HG03460 (cell line): Measurements from ENCODE around the gene DDX20.
"Not testable (repeated sequence)": the region's sequence is repeated elsewhere in the genome, so short reads cannot be mapped to it uniquely, and the experiment has no call there.

ENCODE experiments used
- ATAC-seq: cut with Tn5 transposase; IDR thresholded peaks from one replicate; pipeline ENCODE4 v1.9.1; 2021; ENCODE audit not compliant: unreplicated experiment

Gene DDX20

GRCh38 chr1:111786669-111787207 lies 31.0 kb downstream of the DDX20 start:
- ATAC-seq, result no peak

GRCh38 chr1:111789142-111789541 lies 33.4 kb downstream of the DDX20 start:
- no peak for ATAC-seq

- ATAC-seq, result no peak
Measured at GRCh38 chr1:111789666-111790316, 34.1 kb downstream of the DDX20 start.

GRCh38 chr1:111791776-111792175 lies 36.1 kb downstream of the DDX20 start:
- ATAC-seq, result no peak

- no peak for ATAC-seq
Measured at GRCh38 chr1:111792249-111792648, 36.5 kb downstream of the DDX20 start.

- no peak for ATAC-seq
Measured at GRCh38 chr1:111793923-111794322, 38.2 kb downstream of the DDX20 start.

- ATAC-seq, result no peak
Measured at GRCh38 chr1:111795401-111795800, 39.7 kb downstream of the DDX20 start.

GRCh38 chr1:111798580-111798979 lies 42.9 kb downstream of the DDX20 start:
- ATAC-seq, result no peak

GRCh38 chr1:111799722-111800121 lies 44.0 kb downstream of the DDX20 start:
- not testable (repeated sequence) for ATAC-seq

- no peak for ATAC-seq
Measured at GRCh38 chr1:111801071-111801850, 45.6 kb downstream of the DDX20 start.

- no peak for ATAC-seq
Measured at GRCh38 chr1:111802110-111802509, 46.4 kb downstream of the DDX20 start.

GRCh38 chr1:111802984-111803383 lies 47.3 kb downstream of the DDX20 start:
- ATAC-seq, result no peak

GRCh38 chr1:111803951-111804350 lies 48.2 kb downstream of the DDX20 start:
- ATAC-seq, result no peak

GRCh38 chr1:111804776-111805175 lies 49.1 kb downstream of the DDX20 start:
- no peak for ATAC-seq

GRCh38 chr1:111805251-111805650 lies 49.5 kb downstream of the DDX20 start:
- ATAC-seq, result no peak

- ATAC-seq, result no peak
Measured at GRCh38 chr1:111811891-111812290, 56.2 kb downstream of the DDX20 start.

GRCh38 chr1:111812306-111812705 lies 56.6 kb downstream of the DDX20 start:
- ATAC-seq, result no peak

- ATAC-seq, result no peak
Measured at GRCh38 chr1:111813440-111814304, 58.0 kb downstream of the DDX20 start.

- no peak for ATAC-seq
Measured at GRCh38 chr1:111814305-111814628, 58.6 kb downstream of the DDX20 start.

- no peak for ATAC-seq
Measured at GRCh38 chr1:111814642-111815041, 58.9 kb downstream of the DDX20 start.
